ENCODE data around the gene CD6.

The CD6 gene

GRCh38 chr11:61054927-61055562, 83.6 kb downstream of the CD6 start:
- no peak overlapping the region for H3K27ac ChIP-seq
- H3K4me1 ChIP-seq, result no peaks in the 10 kb centered on the region
- no peaks in the 10 kb centered on the region for H3K9me3 ChIP-seq
- no peaks in the 10 kb centered on the region for H3K36me3 ChIP-seq
- H3K4me3 ChIP-seq, result no peak overlapping the region
- TF ChIP-seq CTCF (IDR thresholded peaks at IDR 0.05), result no peak
- intact Hi-C loops (cut with DNase I; ENCODE audit: low total_unique reads), result no loop called here
- H3K27me3 ChIP-seq, result no peaks in the 10 kb centered on the region
- no peak for DNase-seq

- no peaks in the 10 kb centered on the region for H3K27me3 ChIP-seq
- H3K9me3 ChIP-seq, result no peaks in the 10 kb centered on the region
- DNase-seq, result peak in 1 of 2 donors; percentile 24
- no peaks in the 10 kb centered on the region for H3K36me3 ChIP-seq
- H3K4me1 ChIP-seq, result peaks cover 0 to 2% (median 0%) of the 10 kb centered on the region in 4 donors
- no peak overlapping the region for H3K4me3 ChIP-seq
- TF ChIP-seq CTCF (IDR thresholded peaks at IDR 0.05), result no peak
- no peak overlapping the region for H3K27ac ChIP-seq
- intact Hi-C loops (cut with DNase I; ENCODE audit: low total_unique reads), result no loop called here
These were observed 84.3 kb downstream of the CD6 start for GRCh38 chr11:61055776-61056175.

GRCh38 chr11:61056571-61056970, 85.1 kb downstream of the CD6 start:
- no peak overlapping the region for H3K27ac ChIP-seq
- intact Hi-C loops (cut with DNase I; ENCODE audit: low total_unique reads), result no loop called here
- H3K36me3 ChIP-seq, result no peaks in the 10 kb centered on the region
- H3K4me3 ChIP-seq, result no peak overlapping the region
- TF ChIP-seq CTCF (IDR thresholded peaks at IDR 0.05), result no peak
- peaks cover 0 to 8% (median 0%) of the 10 kb centered on the region in 4 donors for H3K4me1 ChIP-seq
- no peaks in the 10 kb centered on the region for H3K27me3 ChIP-seq
- DNase-seq, result peak in 1 of 2 donors; percentile 37
- H3K9me3 ChIP-seq, result no peaks in the 10 kb centered on the region

- no peaks in the 10 kb centered on the region for H3K9me3 ChIP-seq
- intact Hi-C loops (cut with DNase I; ENCODE audit: low total_unique reads), result no loop called here
- H3K4me1 ChIP-seq, result peaks cover 0 to 8% (median 0%) of the 10 kb centered on the region in 4 donors
- no peaks in the 10 kb centered on the region for H3K36me3 ChIP-seq
- no peaks in the 10 kb centered on the region for H3K27me3 ChIP-seq
- H3K4me3 ChIP-seq, result no peak overlapping the region
- TF ChIP-seq CTCF (IDR thresholded peaks at IDR 0.05), result no peak
- DNase-seq, result peak in 1 of 2 donors; percentile 53
- H3K27ac ChIP-seq, result no peak overlapping the region
These were observed 85.5 kb downstream of the CD6 start for GRCh38 chr11:61056981-61057380.

GRCh38 chr11:61057615-61058014, 86.1 kb downstream of the CD6 start:
- TF ChIP-seq CTCF (IDR thresholded peaks at IDR 0.05), result no peak
- Histone ChIP-seq H3K36me3 (no peaks in the 10 kb centered on the region), H3K9me3 (no peaks in the 10 kb centered on the region), H3K27ac (no peak overlapping the region), H3K4me1 (peaks cover 0 to 8% (median 0%) of the 10 kb centered on the region in 4 donors), H3K4me3 (no peak overlapping the region), H3K27me3 (no peaks in the 10 kb centered on the region)
- intact Hi-C loops (cut with DNase I; ENCODE audit: low total_unique reads), result no loop called here
- DNase-seq, result peak in 1 of 2 donors; percentile 16
